ENCODE measurements around the gene BMP2.

BMP2 gene

GRCh38 chr20:6768228-6769140 is 998 bp downstream of the BMP2 start:
- DNase-seq = no peak

- no peak for DNase-seq
Measured at GRCh38 chr20:6769903-6770785, 2.7 kb downstream of the BMP2 start.

- no peak for DNase-seq
Measured at GRCh38 chr20:6770786-6771100, 3.3 kb downstream of the BMP2 start.

GRCh38 chr20:6780433-6781190 is 13.1 kb downstream of the BMP2 start:
- no peak for DNase-seq

GRCh38 chr20:6783752-6784151 is 16.3 kb downstream of the BMP2 start:
- no peak for DNase-seq

GRCh38 chr20:6784210-6784631 is 16.7 kb downstream of the BMP2 start:
- no peak for DNase-seq

- DNase-seq = no peak
Measured at GRCh38 chr20:6784767-6785166, 17.3 kb downstream of the BMP2 start.

GRCh38 chr20:6786548-6786947 is 19.1 kb downstream of the BMP2 start:
- DNase-seq = no peak

GRCh38 chr20:6792789-6793188 is 25.3 kb downstream of the BMP2 start:
- no peak for DNase-seq

GRCh38 chr20:6802227-6802626 is 34.7 kb downstream of the BMP2 start:
- DNase-seq = no peak

GRCh38 chr20:6806275-6806674 is 38.8 kb downstream of the BMP2 start:
- no peak for DNase-seq

GRCh38 chr20:6811262-6812035 is 44.0 kb downstream of the BMP2 start:
- no peak for DNase-seq

- DNase-seq = no peak
Measured at GRCh38 chr20:6812530-6812929, 45.0 kb downstream of the BMP2 start.

GRCh38 chr20:6814945-6815344 is 47.5 kb downstream of the BMP2 start:
- DNase-seq = no peak

- DNase-seq = no peak
Measured at GRCh38 chr20:6818033-6818808, 50.7 kb downstream of the BMP2 start.

GRCh38 chr20:6819599-6819998 is 52.1 kb downstream of the BMP2 start:
- DNase-seq = no peak

- DNase-seq = no peak
Measured at GRCh38 chr20:6824401-6824800, 56.9 kb downstream of the BMP2 start.

GRCh38 chr20:6827472-6827871 is 60.0 kb downstream of the BMP2 start:
- no peak for DNase-seq

GRCh38 chr20:6828794-6829423 is 61.4 kb downstream of the BMP2 start:
- DNase-seq = no peak

GRCh38 chr20:6829510-6830116 is 62.1 kb downstream of the BMP2 start:
- DNase-seq = no peak
